GM12878 (cell line): Measurements from ENCODE around the gene OGA. TPM values are rescaled to one million over a fixed set of nuclear protein-coding genes. Genes with fewer than 3 reads are reported as not detected.

Source experiments
- CHD1 ChIP-seq: IDR thresholded peaks from 2 replicates; pipeline ENCODE4 v1.6.1; 2012; ENCODE audit warnings: low read depth, low read length, improper control_type of control experiment
- JUND ChIP-seq: IDR thresholded peaks from 2 replicates; pipeline ENCODE4 v1.6.1; 2012; ENCODE audit warnings: low read depth, mild to moderate bottlenecking, low read length, improper control_type of control experiment, moderate library complexity
- KLF5 ChIP-seq: fragments of 450-650 bp; IDR thresholded peaks from 2 replicates; pipeline ENCODE4 v1.6.1; 2014; ENCODE audit warnings: mild to moderate bottlenecking; ENCODE audit not compliant: partially characterized antibody
- MXI1 ChIP-seq: fragments of 150-350 bp; IDR thresholded peaks from 2 replicates; pipeline ENCODE4 v1.6.1; 2011; ENCODE audit warnings: low read depth, mild to moderate bottlenecking, inconsistent platforms, low read length, improper control_type of control experiment
- NFXL1 ChIP-seq: fragments of 450-650 bp; IDR thresholded peaks from 2 replicates; pipeline ENCODE4 v1.6.1; 2017; ENCODE audit warnings: antibody characterized with exemption, mild to moderate bottlenecking, borderline replicate concordance
- TBL1XR1 ChIP-seq: IDR thresholded peaks from 2 replicates; pipeline ENCODE4 v1.6.1; 2012; ENCODE audit warnings: low read depth, low read length, improper control_type of control experiment
- polyA plus RNA-seq, 11 experiments: library from polyadenylated mRNA; depleted of rRNA in 4 of 11; unstranded in 6 of 11; stranded (reverse) in 5 of 11; fragments of >200 nt; fragmentation: Nextera tagmentation in 4 of 11; fragmentation: Illumina TruSeq in 1 of 11; extraction: Ambion mirVana in 4 of 11; extraction: Trizol in 1 of 11; gene quantifications; 1 replicate in 1 of 11; 2 replicates in 10 of 11; pipeline versions ENCODE4 v1.2.1 to v1.2.3, GENCODE V29; 2011 to 2016; ENCODE audit warnings: inconsistent platforms in 2 of 11, missing spikeins in 2 of 11, low read depth in 1 of 11
- total RNA-seq, 4 experiments: library from RNA; depleted of rRNA in 3 of 4; stranded (reverse); fragments of >200 nt in 3 of 4; fragmentation: Illumina TruSeq in 1 of 4; extraction: Trizol in 1 of 4; gene quantifications; 2 replicates each; pipeline versions ENCODE4 v1.2.1 to v1.2.3, GENCODE V29; 2013 to 2021
- TF ChIP-seq, protein P1 (sequence below): IDR thresholded peaks from 2 replicates; pipeline ENCODE4 v1.6.1; 2011; ENCODE audit warnings: borderline replicate concordance, low read depth, mild to moderate bottlenecking, moderate library complexity, low read length; ENCODE audit not compliant: insufficient read depth, poor library complexity, severe bottlenecking
- TF ChIP-seq, protein P2 (sequence below): fragments of 450-650 bp; IDR thresholded peaks from 2 replicates; pipeline ENCODE4 v1.6.1; 2017; ENCODE audit warnings: mild to moderate bottlenecking
- TF ChIP-seq, protein P3 (sequence below): fragments of 450-650 bp; formaldehyde crosslinking; IDR thresholded peaks from 2 replicates; pipeline ENCODE4 v1.4.0; 2022; ENCODE audit warnings: mild to moderate bottlenecking, moderate library complexity

Gene OGA
- total and polyA plus RNA-seq, 10 of the 15 experiments (the other 5 are each of a cell fraction or from before 2014, with no cell fraction given) = 23.0 to 145 (median 85.2) TPM

DNA sequence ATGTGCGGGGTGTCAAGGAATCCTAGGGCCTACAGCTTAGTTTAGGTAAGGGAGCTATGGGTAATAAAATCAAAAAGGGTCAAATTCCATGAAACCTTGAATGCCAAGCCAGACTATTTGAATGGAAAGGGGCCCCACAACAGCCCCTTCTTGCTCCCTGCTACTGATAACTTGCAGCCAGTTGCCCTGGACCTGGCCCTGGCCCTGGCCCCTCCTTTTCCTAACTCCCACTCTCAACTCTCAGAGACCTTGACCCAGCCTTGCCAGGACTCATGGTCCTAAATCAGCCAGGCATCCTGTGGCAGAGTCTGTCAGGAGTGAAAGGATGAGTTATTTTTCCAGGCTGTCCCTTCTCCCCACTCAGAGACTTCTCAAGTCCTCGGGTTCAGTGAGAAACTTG is 19.5 kb upstream of the OGA start (continued):
- TF ChIP-seq, protein P1, sequence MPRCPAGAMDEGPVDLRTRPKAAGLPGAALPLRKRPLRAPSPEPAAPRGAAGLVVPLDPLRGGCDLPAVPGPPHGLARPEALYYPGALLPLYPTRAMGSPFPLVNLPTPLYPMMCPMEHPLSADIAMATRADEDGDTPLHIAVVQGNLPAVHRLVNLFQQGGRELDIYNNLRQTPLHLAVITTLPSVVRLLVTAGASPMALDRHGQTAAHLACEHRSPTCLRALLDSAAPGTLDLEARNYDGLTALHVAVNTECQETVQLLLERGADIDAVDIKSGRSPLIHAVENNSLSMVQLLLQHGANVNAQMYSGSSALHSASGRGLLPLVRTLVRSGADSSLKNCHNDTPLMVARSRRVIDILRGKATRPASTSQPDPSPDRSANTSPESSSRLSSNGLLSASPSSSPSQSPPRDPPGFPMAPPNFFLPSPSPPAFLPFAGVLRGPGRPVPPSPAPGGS = no peak
- TF ChIP-seq CHD1 (no peak), MXI1 (no peak), NFXL1 (no peak), JUND (no peak), TBL1XR1 (no peak), KLF5 (no peak)
- TF ChIP-seq, protein P2, sequence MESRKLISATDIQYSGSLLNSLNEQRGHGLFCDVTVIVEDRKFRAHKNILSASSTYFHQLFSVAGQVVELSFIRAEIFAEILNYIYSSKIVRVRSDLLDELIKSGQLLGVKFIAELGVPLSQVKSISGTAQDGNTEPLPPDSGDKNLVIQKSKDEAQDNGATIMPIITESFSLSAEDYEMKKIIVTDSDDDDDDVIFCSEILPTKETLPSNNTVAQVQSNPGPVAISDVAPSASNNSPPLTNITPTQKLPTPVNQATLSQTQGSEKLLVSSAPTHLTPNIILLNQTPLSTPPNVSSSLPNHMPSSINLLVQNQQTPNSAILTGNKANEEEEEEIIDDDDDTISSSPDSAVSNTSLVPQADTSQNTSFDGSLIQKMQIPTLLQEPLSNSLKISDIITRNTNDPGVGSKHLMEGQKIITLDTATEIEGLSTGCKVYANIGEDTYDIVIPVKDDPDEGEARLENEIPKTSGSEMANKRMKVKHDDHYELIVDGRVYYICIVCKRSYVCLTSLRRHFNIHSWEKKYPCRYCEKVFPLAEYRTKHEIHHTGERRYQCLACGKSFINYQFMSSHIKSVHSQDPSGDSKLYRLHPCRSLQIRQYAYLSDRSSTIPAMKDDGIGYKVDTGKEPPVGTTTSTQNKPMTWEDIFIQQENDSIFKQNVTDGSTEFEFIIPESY = no peak
- TF ChIP-seq, protein P3, sequence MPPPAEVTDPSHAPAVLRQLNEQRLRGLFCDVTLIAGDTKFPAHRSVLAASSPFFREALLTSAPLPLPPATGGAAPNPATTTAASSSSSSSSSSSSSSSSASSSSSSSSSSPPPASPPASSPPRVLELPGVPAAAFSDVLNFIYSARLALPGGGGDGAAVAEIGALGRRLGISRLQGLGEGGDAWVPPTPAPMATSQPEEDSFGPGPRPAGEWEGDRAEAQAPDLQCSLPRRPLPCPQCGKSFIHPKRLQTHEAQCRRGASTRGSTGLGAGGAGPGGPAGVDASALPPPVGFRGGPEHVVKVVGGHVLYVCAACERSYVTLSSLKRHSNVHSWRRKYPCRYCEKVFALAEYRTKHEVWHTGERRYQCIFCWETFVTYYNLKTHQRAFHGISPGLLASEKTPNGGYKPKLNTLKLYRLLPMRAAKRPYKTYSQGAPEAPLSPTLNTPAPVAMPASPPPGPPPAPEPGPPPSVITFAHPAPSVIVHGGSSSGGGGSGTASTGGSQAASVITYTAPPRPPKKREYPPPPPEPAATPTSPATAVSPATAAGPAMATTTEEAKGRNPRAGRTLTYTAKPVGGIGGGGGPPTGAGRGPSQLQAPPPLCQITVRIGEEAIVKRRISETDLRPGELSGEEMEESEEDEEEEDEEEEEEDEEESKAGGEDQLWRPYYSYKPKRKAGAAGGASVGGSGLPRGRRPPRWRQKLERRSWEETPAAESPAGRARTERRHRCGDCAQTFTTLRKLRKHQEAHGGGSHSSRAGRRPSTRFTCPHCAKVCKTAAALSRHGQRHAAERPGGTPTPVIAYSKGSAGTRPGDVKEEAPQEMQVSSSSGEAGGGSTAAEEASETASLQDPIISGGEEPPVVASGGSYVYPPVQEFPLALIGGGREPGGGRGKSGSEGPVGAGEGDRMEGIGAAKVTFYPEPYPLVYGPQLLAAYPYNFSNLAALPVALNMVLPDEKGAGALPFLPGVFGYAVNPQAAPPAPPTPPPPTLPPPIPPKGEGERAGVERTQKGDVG (CRISPR knock-in tag) = no peak
